Lower leg skin (tissue), 3 donors: ENCODE data around the gene WDFY4.

Source experiments
- CTCF ChIP-seq, 3 donors: fragments of 450-650 bp; IDR thresholded peaks; one replicate each; pipeline ENCODE4 v1.5.1; 2016; ENCODE audit warnings: antibody characterized with exemption in 3 of 3, mild to moderate bottlenecking in 3 of 3, moderate library complexity in 2 of 3
- POLR2A ChIP-seq, 2 donors: fragments of 450-650 bp; IDR thresholded peaks; one replicate each; pipeline ENCODE4 v1.6.1; 2016 to 2017; ENCODE audit warnings: antibody characterized with exemption in 2 of 2, mild to moderate bottlenecking in 1 of 2, moderate library complexity in 1 of 2

- TF ChIP-seq CTCF (IDR thresholded peaks at IDR 0.05) (no peak), POLR2A (IDR thresholded peaks at IDR 0.05) (no peak)
Observed at GRCh38 chr10:49023071-49023470, 338.4 kb downstream of the WDFY4 start.
